22Rv1 (cell line): Measurements from ENCODE around the gene ERI3.

Experiments used
- H3K27ac ChIP-seq: fragments of 450-650 bp; 2 replicates; pipeline ENCODE4 v1.5.1; 2017
- CTCF ChIP-seq: fragments of 450-650 bp; IDR thresholded peaks from 2 replicates; pipeline ENCODE4 v1.5.1; 2017; ENCODE audit warnings: mild to moderate bottlenecking
- ZFX ChIP-seq: fragments of 450-650 bp; IDR thresholded peaks from 2 replicates; pipeline ENCODE4 v1.6.1; 2017; ENCODE audit warnings: antibody characterized with exemption, borderline replicate concordance

ERI3 gene

GRCh38 chr1:44261171-44261817 lies 93.8 kb downstream of the ERI3 start:
- H3K27ac ChIP-seq, result no peak overlapping the region
- TF ChIP-seq CTCF (no peak), ZFX (no peak)

- no peak overlapping the region for H3K27ac ChIP-seq
- TF ChIP-seq CTCF (no peak), ZFX (no peak)
Observed at GRCh38 chr1:44260792-44261170, 94.3 kb downstream of the ERI3 start.

GRCh38 chr1:44259090-44259489 lies 96.0 kb downstream of the ERI3 start:
- no peak for TF ChIP-seq ZFX
- no peak for TF ChIP-seq CTCF
- H3K27ac ChIP-seq, result no peak overlapping the region

GRCh38 chr1:44256762-44257554 lies 98.1 kb downstream of the ERI3 start:
- H3K27ac ChIP-seq, result no peak overlapping the region
- TF ChIP-seq ZFX (no peak), CTCF (no peak)

GRCh38 chr1:44254392-44254910 lies 100.6 kb downstream of the ERI3 start:
- no peak overlapping the region for H3K27ac ChIP-seq
- TF ChIP-seq CTCF (no peak), ZFX (no peak)

GRCh38 chr1:44251989-44252671 lies 102.9 kb downstream of the ERI3 start:
- no peak overlapping the region for H3K27ac ChIP-seq
- TF ChIP-seq ZFX (no peak), CTCF (no peak)
